Esophagus mucosa (tissue), 1 donor: ENCODE measurements around the gene SND1. TPM values are rescaled to one million over a fixed set of nuclear protein-coding genes. Genes with fewer than 3 reads are reported as not detected.
A peak's percentile ranks its signal among the peaks of the same experiment; 100 is the strongest.

ENCODE experiments used
- ATAC-seq: fragments of 200-7000 bp; cut with Tn5 transposase; one replicate; pipeline ENCODE4 v1.9.1; 2020
- total RNA-seq: library from RNA; stranded (reverse); gene quantifications from one replicate; pipeline ENCODE4 v1.2.4, GENCODE V29; 2023
- donor health status: DM: yes; HTN: yes; CAD: no.

Gene SND1
- total RNA-seq, 1 donor from 2014 or later: 115 TPM

- peak; percentile 43 for ATAC-seq
Observed at GRCh38 chr7:128027485-128027980, 375.5 kb downstream of the SND1 start.

- ATAC-seq: no peak
Observed at GRCh38 chr7:128029405-128029995, 377.5 kb downstream of the SND1 start.

- ATAC-seq: no peak
Observed at GRCh38 chr7:128030263-128030653, 378.3 kb downstream of the SND1 start.

GRCh38 chr7:128030654-128031611, 378.9 kb downstream of the SND1 start, which contains the start of gene LRRC4:
Gene LRRC4, minus strand, starts transcription at chr7:128031437. Its CDS starts 797 bp downstream, at chr7:128030640.
- peak; percentile 25 for ATAC-seq

- ATAC-seq: peak; percentile 86
Observed at GRCh38 chr7:128031901-128032604, 380.1 kb downstream of the SND1 start.

- peak; percentile 1 for ATAC-seq
Observed at GRCh38 chr7:128032605-128033235, 380.7 kb downstream of the SND1 start.

GRCh38 chr7:128033246-128033645, 381.3 kb downstream of the SND1 start:
- no peak for ATAC-seq

- ATAC-seq: no peak
Observed at GRCh38 chr7:128034825-128035224, 382.8 kb downstream of the SND1 start.

GRCh38 chr7:128035712-128036111, 383.7 kb downstream of the SND1 start:
- no peak for ATAC-seq

- ATAC-seq: no peak
Observed at GRCh38 chr7:128036226-128036940, 384.4 kb downstream of the SND1 start.

- no peak for ATAC-seq
Observed at GRCh38 chr7:128037081-128037480, 385.1 kb downstream of the SND1 start.

- no peak for ATAC-seq
Observed at GRCh38 chr7:128037880-128038619, 386.1 kb downstream of the SND1 start.

GRCh38 chr7:128039544-128039953, 387.6 kb downstream of the SND1 start:
- no peak for ATAC-seq

- no peak for ATAC-seq
Observed at GRCh38 chr7:128040205-128040604, 388.2 kb downstream of the SND1 start.

- ATAC-seq: no peak
Observed at GRCh38 chr7:128041203-128041602, 389.2 kb downstream of the SND1 start.

- ATAC-seq: no peak
Observed at GRCh38 chr7:128042012-128042411, 390.0 kb downstream of the SND1 start.

- ATAC-seq: no peak
Observed at GRCh38 chr7:128044064-128044463, 392.1 kb downstream of the SND1 start.

- no peak for ATAC-seq
Observed at GRCh38 chr7:128045158-128045557, 393.2 kb downstream of the SND1 start.

- no peak for ATAC-seq
Observed at GRCh38 chr7:128045766-128046165, 393.8 kb downstream of the SND1 start.

- no peak for ATAC-seq
Observed at GRCh38 chr7:128052404-128052803, 400.4 kb downstream of the SND1 start.

GRCh38 chr7:128053023-128053422, 401.0 kb downstream of the SND1 start:
- no peak for ATAC-seq
